A549 (cell line): ENCODE data around the gene BTG1. TPM values are rescaled to one million over a fixed set of nuclear protein-coding genes. Genes with fewer than 3 reads are reported as not detected.
"Not testable (repeated sequence)": the region's sequence is repeated elsewhere in the genome, so short reads cannot be mapped to it uniquely, and the experiment has no call there.

Experiments
- ATAC-seq, 2 experiments: fragments of 200-7000 bp in 1 of 2; fragments of >200 bp in 1 of 2; cut with Nextera tagmentation in 1 of 2; cut with Tn5 transposase in 1 of 2; 3 replicates each; pipeline versions ENCODE4 v1.8.0 to v1.9.1; 2018 to 2020; ENCODE audit warnings: mild to moderate bottlenecking in 1 of 2, moderate library complexity in 1 of 2
- CTCF ChIA-PET: fragments of 300-600 bp; sonication (Branson Sonifier 250); formaldehyde crosslinking; extraction: SDS; loops from one replicate; lab custom pipeline; 2021; ENCODE audit warnings: antibody characterized with exemption, inconsistent platforms; lab: Yijun Ruan, JAX
- POLR2A ChIA-PET: fragments of 350-600 bp; formaldehyde crosslinking; extraction: SDS; loops from one replicate; lab custom pipeline; 2021; ENCODE audit warnings: antibody characterized with exemption, inconsistent platforms; lab: Yijun Ruan, JAX
- DNase-seq, 2 experiments: peaks; one replicate each; pipeline versions ENCODE4 v3.0.0 to v3.0.0-alpha.2; 2011 to 2016; ENCODE audit warnings: low read depth in 1 of 2, low spot score in 1 of 2
- FAIRE-seq: peaks from 2 replicates; lab custom pipeline; 2011; peaks lifted over from hg19 to GRCh38; lab: Jason Lieb, UNC
- H3K27ac ChIP-seq, 2 experiments: fragments of >200 bp; sonication (Bioruptor Twin); formaldehyde crosslinking; 3 replicates each; pipeline ENCODE4 v1.5.1; 2016 to 2017
- H3K4me1 ChIP-seq: fragments of >200 bp; sonication (Bioruptor Twin); formaldehyde crosslinking; 3 replicates; pipeline ENCODE4 v1.6.1; 2016
- H3K4me2 ChIP-seq: fragments of >200 bp; sonication (Bioruptor Twin); formaldehyde crosslinking; 3 replicates; pipeline ENCODE4 v1.6.1; 2016
- H3K4me3 ChIP-seq: fragments of >200 bp; sonication (Bioruptor Twin); formaldehyde crosslinking; 3 replicates; pipeline ENCODE4 v1.5.1; 2016
- H3K9me3 ChIP-seq: fragments of >200 bp; sonication (Bioruptor Twin); formaldehyde crosslinking; 3 replicates; pipeline ENCODE4 v1.6.1; 2016
- ESRRA ChIP-seq: fragments of 150-350 bp; IDR thresholded peaks from 2 replicates; pipeline ENCODE4 v1.6.1; 2014; ENCODE audit warnings: mild to moderate bottlenecking, low read length, borderline replicate concordance
- FOSL2 ChIP-seq, 2 experiments: fragments of 450-650 bp in 1 of 2; fragments of >200 bp in 1 of 2; sonication (Bioruptor Twin) in 1 of 2; formaldehyde crosslinking; IDR thresholded peaks; 2 replicates each; pipeline versions ENCODE4 v1.5.0 to v1.6.1; 2016 to 2020; ENCODE audit warnings: mild to moderate bottlenecking in 1 of 2, moderate library complexity in 1 of 2
- WGBS: methylation state at CpG from one replicate; pipeline ENCODE4 v1.1.6; 2017; ENCODE audit errors: missing lambda C conversion rate; 5-methylcytosine and 5-hydroxymethylcytosine counted together
- polyA plus RNA-seq, 4 experiments: library from polyadenylated mRNA; depleted of rRNA in 3 of 4; stranded (reverse); fragments of >200 nt; fragmentation: RNase III in 1 of 4; extraction: RNeasy Plus Mini Kit Qiagen cat#74134 plus additional on column Dnase treatment in 1 of 4; gene quantifications; 2 replicates in 3 of 4; 3 replicates in 1 of 4; pipeline ENCODE4 v1.2.3, GENCODE V29; 2011 to 2017
- small RNA-seq, 6 experiments: library from RNA; depleted of rRNA; stranded (forward); fragments of <200 nt; gene quantifications; one replicate each; pipeline ENCODE3, GENCODE V24; 2012

The BTG1 gene
- polyA plus RNA-seq, 2 of the 4 experiments (the other 2 are of a cell fraction) = 29.4 to 138 TPM

DNA sequence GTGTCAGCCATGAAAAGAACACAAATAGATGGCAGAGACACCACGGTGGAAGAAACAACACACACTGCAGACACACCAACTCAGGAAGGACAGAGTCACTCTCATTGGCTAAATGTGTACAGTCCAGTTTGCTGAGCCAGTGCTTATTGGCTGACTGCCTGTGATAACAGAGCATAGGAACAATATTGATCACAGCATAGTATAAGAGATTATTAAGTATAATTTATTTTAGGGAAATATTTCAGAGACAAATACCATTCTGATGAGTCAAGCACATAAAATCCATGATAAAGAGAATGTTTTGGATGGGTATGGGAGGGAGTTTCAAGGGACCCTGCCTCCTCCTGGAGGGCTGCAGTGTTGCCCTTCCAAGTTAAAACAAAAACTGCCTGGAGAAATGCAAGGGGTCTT, 50.9 kb downstream of the BTG1 start:
- FAIRE-seq (no peak), ATAC-seq (peak in 1 of 2 experiments; percentile 25; a peak in 2 of 6 replicates), DNase-seq (no peak)
- WGBS = 34% methylated on average over 1 of the region's 1 CpG
- Histone ChIP-seq H3K4me1 (peaks cover 63% of the 10 kb centered on the region), H3K27ac (peak overlapping the region; percentile 2 to 45; a peak in 4 of 6 replicates), H3K9me3 (no peaks in the 10 kb centered on the region), H3K4me3 (no peak overlapping the region), H3K4me2 (peak overlapping the region; percentile 8; the same call in 2 of the 3 replicates)
- CTCF ChIA-PET = interaction anchor here (0.6 kb wide), 1 partner anchor 478 kb away, joined by 3 read pairs; no protein-coding TSS in a partner anchor
- no peak for TF ChIP-seq FOSL2 (IDR thresholded peaks at IDR 0.05)
- 0 out of 2 replicates have a peak, but pooled peaks have one; percentile 12 for TF ChIP-seq FOSL2 (CRISPR knock-in tag; IDR thresholded peaks at IDR 0.05)
- TF ChIP-seq ESRRA = no peak
- POLR2A ChIA-PET = interaction anchor here (0.7 kb wide), 1 partner anchor 168 kb away, joined by 8 read pairs; no protein-coding TSS in a partner anchor

DNA sequence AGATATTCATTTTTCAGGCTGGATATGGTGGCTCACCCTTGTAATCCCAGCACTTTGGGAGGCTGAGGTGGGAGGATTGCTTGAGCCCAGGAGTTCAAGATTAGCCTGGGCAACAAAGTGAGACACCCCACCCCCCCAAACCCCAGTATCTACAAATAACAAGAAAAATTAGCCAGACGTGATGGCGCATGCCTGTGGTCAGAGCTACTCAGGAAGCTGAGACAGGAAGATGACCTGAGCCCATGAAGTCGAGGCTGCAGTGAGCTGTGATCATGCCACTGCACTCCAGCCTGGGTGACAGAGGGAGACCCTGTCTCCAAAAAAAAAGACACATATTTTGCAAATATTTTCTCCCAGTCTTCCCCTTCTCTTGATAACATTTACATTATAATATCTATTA, 51.3 kb downstream of the BTG1 start:
- peak overlapping the region in 1 of 2 experiments; percentile 45; a peak in 4 of 6 replicates for H3K27ac ChIP-seq
- FAIRE-seq, DNase-seq, H3K4me3 ChIP-seq, CTCF ChIA-PET, H3K9me3 ChIP-seq, ATAC-seq: not testable (repeated sequence)
- POLR2A ChIA-PET = interaction anchor here (0.7 kb wide), 1 partner anchor 168 kb away, joined by 8 read pairs; no protein-coding TSS in a partner anchor
- WGBS = 71% methylated on average over 3 of the region's 3 CpGs
- peak overlapping the region; percentile 17; the same call in 2 of the 3 replicates for H3K4me2 ChIP-seq
- H3K4me1 ChIP-seq = peaks cover 63% of the 10 kb centered on the region

Small RNA genes lying within 50 kb of the gene (small RNA-seq; reads per million reads assigned to genes)
- gene RF00019 = 0 reads per million in 6 experiments
